Gastroesophageal sphincter (tissue), 4 donors: ENCODE measurements around the gene EPHA3. TPM values are rescaled to one million over a fixed set of nuclear protein-coding genes. Genes with fewer than 3 reads are reported as not detected.

Experiments used
- ATAC-seq: fragments of 150-250 bp; one replicate; pipeline ENCODE4 v1.9.1; 2016; ENCODE audit warnings: mild to moderate bottlenecking, moderate library complexity
- H3K27ac ChIP-seq, 4 donors: fragments of 200-600 bp; sonication (generic) in 3 of 4; 1 replicate in 3 of 4; 2 replicates in 1 of 4; pipeline ENCODE4 v1.5.1; 2016 to 2019
- H3K27me3 ChIP-seq: fragments of 200-600 bp; sonication (generic); one replicate; pipeline ENCODE4 v1.5.1; 2019
- H3K36me3 ChIP-seq, 2 donors: fragments of 200-600 bp; sonication (generic); one replicate each; pipeline ENCODE4 v1.5.1; 2019; ENCODE audit warnings: control low read depth in 1 of 2
- H3K4me1 ChIP-seq, 3 donors: fragments of 200-600 bp; sonication (generic); 1 replicate in 2 of 3; 2 replicates in 1 of 3; pipeline ENCODE4 v1.5.1; 2016 to 2019; ENCODE audit warnings: control low read depth in 2 of 3
- H3K4me3 ChIP-seq, 2 donors: fragments of 200-600 bp; sonication (generic); one replicate each; pipeline ENCODE4 v1.5.1; 2019; ENCODE audit warnings: mild to moderate bottlenecking in 1 of 2, moderate library complexity in 1 of 2
- H3K9me3 ChIP-seq, 3 donors: fragments of 200-600 bp; sonication (generic); one replicate each; pipeline ENCODE4 v1.5.1; 2017 to 2019; ENCODE audit warnings: control low read depth in 2 of 3
- EP300 ChIP-seq: sonication (generic); formaldehyde crosslinking; IDR thresholded peaks from one replicate; pipeline ENCODE4 v1.6.1; 2017; ENCODE audit warnings: antibody characterized with exemption, mild to moderate bottlenecking
- POLR2A ChIP-seq, 2 donors: fragments of 450-650 bp; IDR thresholded peaks; one replicate each; pipeline ENCODE4 v1.6.1; 2017; ENCODE audit warnings: antibody characterized with exemption in 2 of 2, mild to moderate bottlenecking in 2 of 2, moderate library complexity in 1 of 2
- POLR2AphosphoS5 ChIP-seq: sonication (generic); formaldehyde crosslinking; IDR thresholded peaks from one replicate; pipeline ENCODE4 v1.6.1; 2017; ENCODE audit warnings: antibody characterized with exemption
- whole genome bisulfite sequencing, 2 donors: methylation state at CpG; one replicate each; pipeline ENCODE4 v1.1.5; 2018; ENCODE audit warnings: low coverage in 1 of 2; 5-methylcytosine and 5-hydroxymethylcytosine counted together
- total RNA-seq, 4 donors: library from RNA; depleted of rRNA; stranded (reverse); fragments of >200 nt; gene quantifications; one replicate each; pipeline ENCODE4 v1.1.0, GENCODE V29; 2016
- TF ChIP-seq, protein P1 (sequence below), 4 experiments: fragments of 200-600 bp in 2 of 4; fragments of 450-650 bp in 2 of 4; sonication (generic) in 1 of 4; IDR thresholded peaks; one replicate each; pipeline ENCODE4 v1.5.1; 2017 to 2019; ENCODE audit warnings: antibody characterized with exemption in 4 of 4, mild to moderate bottlenecking in 2 of 4, moderate library complexity in 2 of 4

EPHA3 gene
- total RNA-seq, 4 donors from 2014 or later: 9.3 to 20.4 (median 15.9) TPM

GRCh38 chr3:89184151-89184995, 77.0 kb downstream of the EPHA3 start:
- H3K4me1 ChIP-seq: no peaks in the 10 kb centered on the region
- no peak overlapping the region for H3K27ac ChIP-seq
- no peak for ATAC-seq
- H3K4me3 ChIP-seq: no peak overlapping the region
- H3K27me3 ChIP-seq: no peaks in the 10 kb centered on the region
- 55 to 70% methylated on average over 3 to 4 of the region's 4 CpGs for WGBS, 2 donors
- H3K36me3 ChIP-seq: no peaks in the 10 kb centered on the region
- TF ChIP-seq, protein P1, sequence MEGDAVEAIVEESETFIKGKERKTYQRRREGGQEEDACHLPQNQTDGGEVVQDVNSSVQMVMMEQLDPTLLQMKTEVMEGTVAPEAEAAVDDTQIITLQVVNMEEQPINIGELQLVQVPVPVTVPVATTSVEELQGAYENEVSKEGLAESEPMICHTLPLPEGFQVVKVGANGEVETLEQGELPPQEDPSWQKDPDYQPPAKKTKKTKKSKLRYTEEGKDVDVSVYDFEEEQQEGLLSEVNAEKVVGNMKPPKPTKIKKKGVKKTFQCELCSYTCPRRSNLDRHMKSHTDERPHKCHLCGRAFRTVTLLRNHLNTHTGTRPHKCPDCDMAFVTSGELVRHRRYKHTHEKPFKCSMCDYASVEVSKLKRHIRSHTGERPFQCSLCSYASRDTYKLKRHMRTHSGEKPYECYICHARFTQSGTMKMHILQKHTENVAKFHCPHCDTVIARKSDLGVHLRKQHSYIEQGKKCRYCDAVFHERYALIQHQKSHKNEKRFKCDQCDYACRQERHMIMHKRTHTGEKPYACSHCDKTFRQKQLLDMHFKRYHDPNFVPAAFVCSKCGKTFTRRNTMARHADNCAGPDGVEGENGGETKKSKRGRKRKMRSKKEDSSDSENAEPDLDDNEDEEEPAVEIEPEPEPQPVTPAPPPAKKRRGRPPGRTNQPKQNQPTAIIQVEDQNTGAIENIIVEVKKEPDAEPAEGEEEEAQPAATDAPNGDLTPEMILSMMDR (IDR thresholded peaks at IDR 0.05): no peak
- no peak for TF ChIP-seq POLR2AphosphoS5
- TF ChIP-seq POLR2A (IDR thresholded peaks at IDR 0.05): no peak
- no peaks in the 10 kb centered on the region for H3K9me3 ChIP-seq

- no peaks in the 10 kb centered on the region for H3K27me3 ChIP-seq
- no peaks in the 10 kb centered on the region for H3K4me1 ChIP-seq
- no peak overlapping the region for H3K27ac ChIP-seq
- no peak for ATAC-seq
- no peaks in the 10 kb centered on the region for H3K9me3 ChIP-seq
- no peak overlapping the region for H3K4me3 ChIP-seq
- H3K36me3 ChIP-seq: no peaks in the 10 kb centered on the region
- no peak for TF ChIP-seq EP300
- TF ChIP-seq POLR2A (IDR thresholded peaks at IDR 0.05): no peak
- TF ChIP-seq POLR2AphosphoS5: no peak
- TF ChIP-seq, protein P1 (IDR thresholded peaks at IDR 0.05): no peak
- WGBS, 2 donors: 80 to 86% methylated on average over 4 of the region's 4 CpGs
Observed at GRCh38 chr3:89186456-89186855, 79.0 kb downstream of the EPHA3 start.

- no peak for TF ChIP-seq POLR2A (IDR thresholded peaks at IDR 0.05)
- H3K36me3 ChIP-seq: no peaks in the 10 kb centered on the region
- no peak overlapping the region for H3K4me3 ChIP-seq
- WGBS, 2 donors: 64 to 81% methylated on average over 3 of the region's 3 CpGs
- no peak overlapping the region for H3K27ac ChIP-seq
- H3K27me3 ChIP-seq: no peaks in the 10 kb centered on the region
- no peak for ATAC-seq
- no peaks in the 10 kb centered on the region for H3K4me1 ChIP-seq
- H3K9me3 ChIP-seq: no peaks in the 10 kb centered on the region
Observed at GRCh38 chr3:89198591-89198990, 91.2 kb downstream of the EPHA3 start.

DNA sequence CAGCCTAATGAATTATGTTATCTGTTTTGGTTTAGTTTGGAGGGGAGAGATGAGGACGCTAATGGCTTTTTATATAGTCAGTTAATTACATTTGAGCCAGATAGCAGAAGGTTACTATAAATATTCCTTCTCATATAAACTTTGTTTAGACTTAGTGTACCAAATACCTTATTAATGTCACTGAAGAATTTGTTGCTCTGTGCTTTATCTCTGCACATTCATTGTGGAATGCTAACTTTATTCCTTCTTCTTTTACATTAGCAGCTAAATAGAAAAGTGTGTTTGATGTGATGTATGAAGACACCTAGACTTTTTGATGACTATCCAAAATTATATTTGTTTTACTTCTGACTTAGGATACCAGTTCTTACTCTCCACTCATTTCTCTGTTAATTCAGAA, 105.2 kb downstream of the EPHA3 start:
- no peak overlapping the region for H3K4me3 ChIP-seq
- no peaks in the 10 kb centered on the region for H3K27me3 ChIP-seq
- H3K27ac ChIP-seq: no peak overlapping the region
- H3K4me1 ChIP-seq: peaks cover 0 to 24% (median 3%) of the 10 kb centered on the region in 3 donors
- no peak for TF ChIP-seq POLR2AphosphoS5
- no peak for TF ChIP-seq EP300
- TF ChIP-seq POLR2A (IDR thresholded peaks at IDR 0.05): no peak
- H3K9me3 ChIP-seq: peaks cover 0 to 6% (median 0%) of the 10 kb centered on the region in 3 donors
- no peaks in the 10 kb centered on the region for H3K36me3 ChIP-seq
- WGBS, 2 donors: 23 to 36% methylated on average over 1 of the region's 1 CpG
- ATAC-seq: no peak

- no peak for TF ChIP-seq POLR2AphosphoS5
- no peak for TF ChIP-seq POLR2A (IDR thresholded peaks at IDR 0.05)
- TF ChIP-seq EP300: no peak
- TF ChIP-seq, protein P1 (IDR thresholded peaks at IDR 0.05): no peak
Observed at GRCh38 chr3:89216016-89216739, 108.8 kb downstream of the EPHA3 start.

More at GRCh38 chr3:89216016-89216739, 108.8 kb downstream of the EPHA3 start:
- no peak for ATAC-seq
- Histone ChIP-seq H3K27me3 (no peaks in the 10 kb centered on the region), H3K4me1 (peaks cover 0 to 16% (median 3%) of the 10 kb centered on the region in 3 donors), H3K27ac (no peak overlapping the region), H3K4me3 (no peak overlapping the region), H3K36me3 (no peaks in the 10 kb centered on the region), H3K9me3 (no peaks in the 10 kb centered on the region)
- 52 to 79% methylated on average over 2 of the region's 2 CpGs for WGBS, 2 donors
